Stimulated activated CD8-positive, alpha-beta memory T cell treated with anti-CD3 and anti-CD28 coated beads, Interleukin-12 subunit alpha, Interleukin-12 subunit beta, amount 100 ng/mL, for 24 hours (primary cell): ENCODE data around the gene PABPC1L2B.
"Not testable (repeated sequence)": the region's sequence is repeated elsewhere in the genome, so short reads cannot be mapped to it uniquely, and the experiment has no call there.

Experiments used
- DNase-seq: peaks from one replicate; pipeline ENCODE4 v3.0.0-alpha.2; 2020; ENCODE audit errors: extremely low read depth

The PABPC1L2B gene

GRCh38 chrX:73002733-73003132 is at the start of gene PABPC1L2B:
Gene PABPC1L2B (plus strand): TSS chrX:73002939. CDS start chrX:73003643, 704 bp downstream.
- not testable (repeated sequence) for DNase-seq

GRCh38 chrX:72959971-72960370 is 42.8 kb upstream of the PABPC1L2B start:
- DNase-seq, result not testable (repeated sequence)

GRCh38 chrX:72971859-72972258 is 30.9 kb upstream of the PABPC1L2B start:
- DNase-seq, result not testable (repeated sequence)

GRCh38 chrX:72974885-72975284 is 27.9 kb upstream of the PABPC1L2B start:
- not testable (repeated sequence) for DNase-seq

GRCh38 chrX:72980894-72981469 is 21.8 kb upstream of the PABPC1L2B start:
- not testable (repeated sequence) for DNase-seq

- not testable (repeated sequence) for DNase-seq
These were observed 1.3 kb downstream of the PABPC1L2B start for GRCh38 chrX:73004032-73004431.

GRCh38 chrX:73021361-73022092 is 18.8 kb downstream of the PABPC1L2B start:
- no peak for DNase-seq

- DNase-seq, result not testable (repeated sequence)
These were observed 19.3 kb downstream of the PABPC1L2B start for GRCh38 chrX:73022093-73022445.

GRCh38 chrX:73028876-73029275 is 26.1 kb downstream of the PABPC1L2B start:
- DNase-seq, result no peak
